OCI-LY7 (cell line): ENCODE data around the gene EXPH5. TPM values are rescaled to one million over a fixed set of nuclear protein-coding genes. Genes with fewer than 3 reads are reported as not detected.
"Not testable (repeated sequence)": the region's sequence is repeated elsewhere in the genome, so short reads cannot be mapped to it uniquely, and the experiment has no call there.

Experiments used
- BruUV-seq: library from RNA; stranded (reverse); fragments of 400-500 nt; replicated peaks from 2 replicates; lab custom pipeline; 2021; lab: Mats Ljungman, UMichigan
- CTCF ChIA-PET: fragments of 300-600 bp; sonication (Branson Sonifier 250); formaldehyde crosslinking; loops from one replicate; lab custom pipeline; 2022; ENCODE audit warnings: antibody characterized with exemption; ENCODE audit not compliant: unreplicated experiment; lab: Charles Lee
- POLR2A ChIA-PET: fragments of 300-600 bp; sonication (Branson Sonifier 250); formaldehyde crosslinking; loops from one replicate; lab custom pipeline; 2022; ENCODE audit warnings: antibody characterized with exemption; lab: Charles Lee
- DNase-seq: peaks from one replicate; pipeline ENCODE4 v3.0.0-alpha.2; 2015; ENCODE audit warnings: low spot score
- H2AFZ ChIP-seq: fragments of 200-600 bp; sonication (generic), shearing (Covaris generic); 2 replicates; pipeline ENCODE4 v1.6.1; 2014; ENCODE audit warnings: mild to moderate bottlenecking, antibody characterized with exemption, low read length, moderate library complexity
- H3K27ac ChIP-seq: fragments of 200-600 bp; sonication (generic); 2 replicates; pipeline ENCODE4 v1.5.1; 2014; ENCODE audit warnings: mixed run types, low read depth, mild to moderate bottlenecking, moderate library complexity, low read length, inconsistent platforms; ENCODE audit not compliant: poor library complexity, severe bottlenecking
- H3K36me3 ChIP-seq: fragments of 200-600 bp; sonication (generic); 2 replicates; pipeline ENCODE4 v1.6.1; 2014; ENCODE audit warnings: mild to moderate bottlenecking, antibody characterized with exemption, low read length, moderate library complexity, mixed read lengths; ENCODE audit not compliant: insufficient read depth
- H3K4me1 ChIP-seq: fragments of 200-600 bp; sonication (generic); 2 replicates; pipeline ENCODE4 v1.5.1; 2014; ENCODE audit warnings: mild to moderate bottlenecking, low read length; ENCODE audit not compliant: insufficient read depth, poor library complexity, severe bottlenecking
- H3K4me2 ChIP-seq: fragments of 200-600 bp; sonication (generic); 2 replicates; pipeline ENCODE4 v1.6.1; 2014; ENCODE audit warnings: mild to moderate bottlenecking, low read length
- H3K4me3 ChIP-seq: fragments of 200-600 bp; sonication (generic); 2 replicates; pipeline ENCODE4 v1.5.1; 2014; ENCODE audit warnings: mild to moderate bottlenecking, low read depth, low read length; ENCODE audit not compliant: poor library complexity, severe bottlenecking
- H3K79me2 ChIP-seq: fragments of 200-600 bp; sonication (generic); 2 replicates; pipeline ENCODE4 v1.6.1; 2016; ENCODE audit warnings: low read depth, mild to moderate bottlenecking, low read length, moderate library complexity, mixed read lengths; ENCODE audit not compliant: insufficient read depth
- H3K9me2 ChIP-seq: fragments of 200-600 bp; sonication (generic); 2 replicates; pipeline ENCODE4 v1.6.1; 2016; ENCODE audit warnings: mild to moderate bottlenecking, low read length, mixed read lengths; ENCODE audit not compliant: insufficient read depth
- H3K9me3 ChIP-seq: fragments of 200-600 bp; sonication (generic); 2 replicates; pipeline ENCODE4 v1.6.1; 2014; ENCODE audit warnings: mild to moderate bottlenecking, mixed run types, low read length, mixed read lengths
- H4K20me1 ChIP-seq: fragments of 200-600 bp; sonication (generic); 2 replicates; pipeline ENCODE4 v1.6.1; 2014; ENCODE audit warnings: mild to moderate bottlenecking, antibody characterized with exemption, low read length, moderate library complexity, mixed read lengths; ENCODE audit not compliant: insufficient read depth
- EZH2phosphoT487 ChIP-seq: fragments of 200-600 bp; sonication (generic); IDR thresholded peaks from 2 replicates; pipeline ENCODE4 v1.6.1; 2018; ENCODE audit warnings: low read depth, borderline replicate concordance, mild to moderate bottlenecking, mixed run types, antibody characterized with exemption, low read length, moderate library complexity, mixed read lengths
- intact Hi-C: fragments of 100-400 bp; cut with micrococcal nuclease; formaldehyde crosslinking; loops from one replicate; pipeline ENCODE4 v1.10.0; 2022; ENCODE audit not compliant: unreplicated experiment
- total RNA-seq, 2 experiments: library from RNA; depleted of rRNA in 1 of 2; stranded (reverse); fragments of >200 nt in 1 of 2; shearing (Covaris generic) in 1 of 2; gene quantifications; 2 replicates each; pipeline ENCODE4 v1.2.3, GENCODE V29; 2014 to 2022
- TF ChIP-seq, protein P1 (sequence below): fragments of 200-600 bp; sonication (generic); conservative IDR thresholded peaks from 2 replicates; pipeline ENCODE4 v1.5.1; 2014; ENCODE audit warnings: mild to moderate bottlenecking, antibody characterized with exemption, low read length, moderate library complexity, mixed read lengths

EXPH5 gene
- total RNA-seq, 2 experiments from 2014 or later: not detected

DNA sequence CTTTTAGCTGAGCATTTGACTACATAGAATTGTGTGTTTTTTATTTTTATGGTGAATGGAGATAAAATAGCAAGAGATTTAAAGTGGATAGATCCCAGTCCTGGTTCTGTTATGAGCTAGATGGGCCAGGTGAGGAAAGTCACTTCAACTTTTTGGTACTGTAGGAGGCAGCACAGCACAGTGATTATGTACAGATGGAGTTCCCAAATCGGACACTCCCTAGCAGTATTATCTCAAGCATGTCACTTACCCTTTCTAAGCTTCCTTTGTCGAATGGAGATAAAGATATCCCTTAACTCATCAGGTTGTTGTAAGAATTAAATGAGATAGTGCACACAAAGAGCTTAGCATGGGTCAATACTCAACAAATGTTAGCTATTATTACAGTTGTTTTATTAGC lies 5.3 kb downstream of the EXPH5 start:
- no peaks in the 10 kb centered on the region for H3K9me2 ChIP-seq
- no peaks in the 10 kb centered on the region for H3K4me1 ChIP-seq
- no peak for TF ChIP-seq EZH2phosphoT487
- TF ChIP-seq, protein P1, sequence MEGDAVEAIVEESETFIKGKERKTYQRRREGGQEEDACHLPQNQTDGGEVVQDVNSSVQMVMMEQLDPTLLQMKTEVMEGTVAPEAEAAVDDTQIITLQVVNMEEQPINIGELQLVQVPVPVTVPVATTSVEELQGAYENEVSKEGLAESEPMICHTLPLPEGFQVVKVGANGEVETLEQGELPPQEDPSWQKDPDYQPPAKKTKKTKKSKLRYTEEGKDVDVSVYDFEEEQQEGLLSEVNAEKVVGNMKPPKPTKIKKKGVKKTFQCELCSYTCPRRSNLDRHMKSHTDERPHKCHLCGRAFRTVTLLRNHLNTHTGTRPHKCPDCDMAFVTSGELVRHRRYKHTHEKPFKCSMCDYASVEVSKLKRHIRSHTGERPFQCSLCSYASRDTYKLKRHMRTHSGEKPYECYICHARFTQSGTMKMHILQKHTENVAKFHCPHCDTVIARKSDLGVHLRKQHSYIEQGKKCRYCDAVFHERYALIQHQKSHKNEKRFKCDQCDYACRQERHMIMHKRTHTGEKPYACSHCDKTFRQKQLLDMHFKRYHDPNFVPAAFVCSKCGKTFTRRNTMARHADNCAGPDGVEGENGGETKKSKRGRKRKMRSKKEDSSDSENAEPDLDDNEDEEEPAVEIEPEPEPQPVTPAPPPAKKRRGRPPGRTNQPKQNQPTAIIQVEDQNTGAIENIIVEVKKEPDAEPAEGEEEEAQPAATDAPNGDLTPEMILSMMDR: no peak
- H3K36me3 ChIP-seq: no peaks in the 10 kb centered on the region
- H3K4me3 ChIP-seq: no peak overlapping the region
- no peak overlapping the region for H3K27ac ChIP-seq
- ChIA-PET CTCF (no interaction called here), POLR2A (interaction anchor here (0.5 to 1.1 kb wide), 4 partner anchors 9 to 1073 kb away, joined by 3 to 5 read pairs (median 3); no protein-coding TSS in a partner anchor)
- DNase-seq: no peak
- H3K79me2 ChIP-seq: no peaks in the 10 kb centered on the region
- H3K9me3 ChIP-seq: no peaks in the 10 kb centered on the region
- H2AFZ ChIP-seq: no peak overlapping the region
- no peaks in the 10 kb centered on the region for H4K20me1 ChIP-seq
- intact Hi-C loops: no loop called here
- BruUV-seq: no TSS peak
- H3K4me2 ChIP-seq: no peak overlapping the region

- Histone ChIP-seq H3K27ac (no peak overlapping the region), H4K20me1 (no peaks in the 10 kb centered on the region), H3K36me3 (no peaks in the 10 kb centered on the region), H3K79me2 (no peaks in the 10 kb centered on the region), H3K9me3 (no peaks in the 10 kb centered on the region), H2AFZ (no peak overlapping the region), H3K4me1 (no peaks in the 10 kb centered on the region), H3K4me3 (no peak overlapping the region), H3K4me2 (no peak overlapping the region), H3K9me2 (no peaks in the 10 kb centered on the region)
- ChIA-PET CTCF (no interaction called here), POLR2A (interaction anchor here (0.5 kb wide), 1 partner anchor 630 kb away, joined by 3 read pairs; no protein-coding TSS in a partner anchor)
- intact Hi-C loops: no loop called here
- no TSS peak for BruUV-seq
- no peak for TF ChIP-seq EZH2phosphoT487
- TF ChIP-seq, protein P1: no peak
- no peak for DNase-seq
Measured at GRCh38 chr11:108587109-108587508, 6.5 kb downstream of the EXPH5 start.

DNA sequence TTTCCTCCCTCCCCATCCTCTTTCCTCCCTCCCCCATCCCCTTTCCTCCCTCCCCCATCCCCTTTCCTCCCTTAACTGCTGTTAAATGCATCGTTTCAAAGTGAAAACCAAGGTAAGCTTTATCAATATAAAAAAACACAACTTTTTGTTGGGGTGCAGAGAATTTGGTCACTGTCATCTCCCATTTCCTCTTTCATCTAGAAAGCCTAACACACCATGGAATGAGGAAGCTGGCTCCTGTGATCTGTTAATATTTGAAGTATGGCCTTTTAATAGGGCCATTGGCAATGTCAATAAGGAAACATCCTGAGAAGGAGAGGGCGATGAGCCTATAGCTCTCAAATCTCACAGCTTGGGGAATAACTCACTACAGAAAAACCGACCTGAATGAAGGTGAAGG lies 7.0 kb downstream of the EXPH5 start:
- ChIA-PET POLR2A (interaction anchor here (0.5 kb wide), 1 partner anchor 630 kb away, joined by 3 read pairs; no protein-coding TSS in a partner anchor), CTCF (no interaction called here)
- no peak overlapping the region for H2AFZ ChIP-seq
- BruUV-seq: no TSS peak
- H3K9me2 ChIP-seq: no peaks in the 10 kb centered on the region
- H3K9me3 ChIP-seq: no peaks in the 10 kb centered on the region
- H3K27ac ChIP-seq: no peak overlapping the region
- no peak overlapping the region for H3K4me2 ChIP-seq
- no peak for DNase-seq
- no peaks in the 10 kb centered on the region for H3K36me3 ChIP-seq
- H3K4me3 ChIP-seq: no peak overlapping the region
- intact Hi-C loops: no loop called here
- no peaks in the 10 kb centered on the region for H3K79me2 ChIP-seq
- no peaks in the 10 kb centered on the region for H3K4me1 ChIP-seq
- no peaks in the 10 kb centered on the region for H4K20me1 ChIP-seq
- no peak for TF ChIP-seq EZH2phosphoT487
- TF ChIP-seq, protein P1: no peak

- H4K20me1 ChIP-seq, CTCF ChIA-PET, H3K79me2 ChIP-seq, H3K4me1 ChIP-seq, H2AFZ ChIP-seq, DNase-seq, H3K9me2 ChIP-seq, H3K4me3 ChIP-seq, BruUV-seq, H3K4me2 ChIP-seq, H3K27ac ChIP-seq, H3K36me3 ChIP-seq, POLR2A ChIA-PET, H3K9me3 ChIP-seq, intact Hi-C loops: not testable (repeated sequence)
Measured at GRCh38 chr11:108586185-108586584, 7.4 kb downstream of the EXPH5 start.
